NCI-H774 (cell line): ENCODE data around the gene ZNF722.
A peak's percentile ranks its signal among the peaks of the same experiment; 100 is the strongest.
"Not testable (repeated sequence)": the region's sequence is repeated elsewhere in the genome, so short reads cannot be mapped to it uniquely, and the experiment has no call there.

Source experiments
- DNase-seq: peaks from one replicate; lab custom pipeline; 2025; lab: John Stamatoyannopoulos, UW

ZNF722 gene

GRCh38 chr7:63998549-63998948 lies at the start of gene ZNF722:
Gene ZNF722, plus strand, starts transcription at chr7:63998849. Its CDS starts 113 bp downstream, at chr7:63998962.
- no peak for DNase-seq

DNA sequence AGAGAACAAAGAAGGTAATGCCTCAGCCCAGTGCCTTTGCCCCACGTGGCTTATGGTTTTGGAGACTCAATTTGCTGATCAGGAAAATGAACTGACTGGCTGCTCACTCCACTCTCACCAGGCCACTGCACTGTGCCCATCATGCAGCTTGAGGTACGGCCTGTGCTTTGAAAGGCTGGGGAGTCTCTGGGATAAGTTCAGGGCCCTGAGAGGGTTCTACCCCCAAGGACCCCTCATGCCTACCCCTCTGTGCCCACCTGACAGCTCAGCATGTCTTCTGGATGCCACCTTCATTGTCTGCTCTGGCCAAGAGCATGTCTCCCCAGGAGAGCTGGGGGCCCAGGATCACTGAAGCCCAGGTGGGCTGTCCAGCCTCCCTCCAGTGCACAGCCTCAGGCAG lies 45.5 kb upstream of the ZNF722 start:
- no peak for DNase-seq

- no peak for DNase-seq
Measured at GRCh38 chr7:63968629-63969028, 30.0 kb upstream of the ZNF722 start.

DNA sequence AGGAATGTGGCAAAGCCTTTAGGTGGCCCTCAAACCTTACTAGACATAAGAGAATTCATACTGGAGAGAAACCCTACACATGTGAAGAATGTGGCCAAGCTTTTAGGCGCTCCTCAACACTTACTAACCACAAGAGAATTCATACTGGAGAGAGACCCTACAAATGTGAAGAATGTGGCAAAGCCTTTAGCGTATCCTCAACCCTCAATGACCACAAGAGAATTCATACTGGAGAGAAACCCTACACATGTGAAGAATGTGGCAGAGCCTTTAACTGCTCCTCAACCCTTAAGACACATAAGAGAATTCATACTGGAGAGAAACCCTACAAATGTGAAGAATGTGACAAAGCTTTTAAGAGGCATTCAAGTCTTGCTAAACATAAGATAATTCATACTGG lies 16.8 kb downstream of the ZNF722 start:
- not testable (repeated sequence) for DNase-seq

GRCh38 chr7:64035388-64035787 lies 36.7 kb downstream of the ZNF722 start:
- DNase-seq, result no peak

DNA sequence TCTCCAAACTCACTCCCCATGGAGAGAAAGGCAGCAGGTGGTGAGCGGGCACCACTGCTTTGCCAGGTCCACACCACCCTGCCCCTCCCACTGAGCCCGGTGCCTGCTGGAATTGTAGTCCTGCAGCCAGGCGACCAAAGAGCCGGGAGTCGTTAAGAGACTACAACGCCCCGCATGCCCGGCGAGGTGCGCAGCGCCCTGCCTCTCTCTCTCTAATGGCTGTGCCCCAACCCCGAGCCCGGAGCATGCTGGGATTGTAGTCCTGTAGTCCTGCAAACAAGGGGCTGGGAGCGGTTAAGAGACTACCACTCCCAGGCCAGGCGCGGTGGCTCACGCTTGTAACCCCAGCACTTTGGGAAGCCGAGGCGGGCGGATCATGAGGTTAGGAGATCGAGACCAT lies 38.4 kb downstream of the ZNF722 start:
- peak; percentile 12 for DNase-seq

DNA sequence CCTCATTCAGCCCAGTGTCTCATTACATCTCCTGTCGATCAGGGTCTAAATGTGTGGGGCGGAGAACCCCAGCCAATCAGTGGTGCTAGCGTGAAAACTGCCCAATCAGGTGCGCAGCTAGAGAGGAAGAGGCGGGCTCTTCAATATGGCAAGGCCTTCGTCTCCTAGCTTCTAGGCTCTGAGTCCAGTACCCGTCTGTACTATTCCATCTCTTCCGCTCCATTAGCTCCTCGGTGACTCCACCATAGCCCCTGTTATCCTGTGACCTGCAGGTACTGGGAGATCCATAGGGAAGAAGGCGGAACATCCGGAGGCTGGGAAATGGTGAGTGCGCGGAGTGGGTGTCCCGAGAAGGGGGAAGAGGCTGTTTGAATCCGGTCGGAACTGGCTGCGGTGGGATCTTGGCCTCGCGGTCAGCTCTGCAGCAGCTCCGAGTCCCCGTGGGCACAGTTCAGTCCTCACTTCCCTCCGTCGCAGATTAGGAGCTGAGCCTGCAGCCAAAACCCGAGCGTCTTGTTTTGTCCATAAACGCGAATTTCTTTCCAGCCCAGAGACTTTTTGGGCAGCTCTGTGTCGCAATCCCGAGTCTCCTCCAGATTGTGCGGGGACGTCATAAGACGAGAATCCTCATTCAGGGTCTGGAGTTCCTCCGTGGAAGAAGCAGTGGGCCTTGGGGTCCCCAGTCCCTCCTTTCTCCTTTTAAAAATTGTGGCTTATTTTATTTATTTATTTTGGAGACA lies 46.8 kb downstream of the ZNF722 start, which contains the start of gene ZNF727:
Gene ZNF727 (plus strand): TSS at position 134 of the 740 bp plus-strand sequence. CDS start 188 bp downstream, at position 322.
- DNase-seq, result peak; percentile 56

DNA sequence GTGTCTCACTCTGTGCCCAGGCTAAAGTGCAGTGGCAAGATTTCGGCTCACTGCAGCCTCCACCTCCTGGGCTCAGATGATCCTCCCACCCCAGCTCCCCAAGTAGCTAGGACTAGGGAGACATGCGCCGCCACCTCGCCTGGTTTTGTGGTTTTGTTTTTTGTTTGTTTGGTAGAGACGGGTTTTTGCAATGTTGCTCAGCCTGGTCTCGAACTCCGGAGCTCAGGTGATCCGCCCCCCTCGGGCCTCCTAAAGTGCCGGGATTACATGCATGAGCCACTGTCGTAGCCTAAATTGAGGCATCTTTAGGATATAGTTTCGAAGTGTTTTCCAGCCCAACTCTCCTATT lies 47.4 kb downstream of the ZNF722 start:
- DNase-seq, result no peak
